ENCODE results near the gene STX10.

STX10 gene

DNA sequence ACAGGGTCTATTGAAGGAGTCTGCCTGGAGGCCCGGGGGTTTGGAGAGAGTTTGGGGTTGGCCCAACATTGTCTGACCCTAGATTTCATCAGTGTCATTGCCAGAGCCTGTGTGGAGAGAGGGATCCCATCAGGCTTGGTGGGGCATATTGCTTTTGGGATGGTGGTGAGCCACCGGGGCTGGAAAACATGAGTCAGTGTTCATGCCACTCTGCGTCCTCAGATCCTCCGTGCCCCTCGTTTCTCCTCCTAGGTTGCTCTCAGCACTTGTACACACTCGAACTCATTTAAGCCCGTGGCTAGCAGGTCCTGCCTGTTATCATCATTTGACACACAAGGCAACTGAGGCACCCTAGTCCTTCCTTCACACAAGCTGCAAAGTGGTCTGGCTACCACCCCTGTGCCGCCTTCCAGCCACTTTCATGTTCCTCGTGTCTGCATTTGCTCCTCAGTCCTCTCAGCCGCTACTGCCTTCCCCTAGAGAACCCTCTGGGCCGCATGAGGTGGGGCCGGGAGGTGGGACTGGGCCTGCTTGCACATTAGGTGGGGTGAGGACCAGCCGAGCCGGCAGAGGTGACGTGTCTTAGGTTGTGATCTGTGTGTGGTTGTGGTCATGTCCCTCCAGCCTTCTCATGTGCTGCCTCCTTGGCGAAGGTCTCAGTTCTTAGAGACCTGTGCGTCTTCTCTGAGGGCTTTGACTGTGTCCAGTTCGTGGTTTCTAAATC is 28.5 kb downstream of the STX10 start:
- in situ Hi-C loops (cut with MboI; ENCODE audit: low sequenced_read_pairs), result no loop called here

DNA sequence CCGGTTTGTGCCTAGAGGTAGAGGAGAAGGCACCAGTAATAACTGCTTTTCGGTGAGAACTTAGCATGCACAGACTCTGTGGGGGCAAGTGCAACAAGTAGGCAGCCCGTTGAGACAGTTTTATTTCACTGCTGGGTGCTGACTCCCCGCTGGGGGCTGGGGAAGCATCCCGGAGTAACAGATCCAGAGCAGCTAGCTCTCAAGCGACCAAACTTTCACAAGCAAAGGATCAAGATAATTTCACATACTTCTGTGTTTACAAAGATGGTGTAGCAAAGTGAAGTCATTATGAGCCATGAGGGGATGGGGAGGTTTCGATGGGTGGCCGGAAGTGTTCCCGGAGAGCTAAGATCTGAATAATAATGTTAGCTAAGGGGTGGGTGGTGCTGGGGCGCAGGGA is 29.4 kb downstream of the STX10 start:
- in situ Hi-C loops (cut with MboI; ENCODE audit: low sequenced_read_pairs), result no loop called here

- in situ Hi-C loops (cut with MboI; ENCODE audit: low sequenced_read_pairs), result no loop called here
Observed at GRCh38 chr19:13120031-13120430, 30.1 kb downstream of the STX10 start.

DNA sequence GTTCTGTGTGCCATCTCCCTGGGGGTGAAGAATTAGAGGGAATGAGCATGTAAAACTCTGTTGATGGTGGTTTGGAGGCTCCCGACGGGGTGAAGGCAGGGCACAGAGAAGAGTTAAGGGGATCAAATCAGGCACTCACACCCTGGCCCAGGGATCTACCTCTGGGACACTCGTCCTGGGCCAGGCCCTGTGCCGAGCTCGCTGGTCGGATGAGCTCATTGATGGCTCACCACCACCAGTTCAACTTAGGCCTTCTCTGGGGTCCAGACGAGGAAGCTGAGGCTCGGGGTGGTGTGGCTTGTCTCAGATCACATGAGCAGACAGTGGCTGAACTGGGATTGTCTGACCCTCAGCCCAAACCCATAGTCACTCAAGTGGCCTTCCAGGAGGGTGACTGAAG is 30.5 kb downstream of the STX10 start:
- in situ Hi-C loops (cut with MboI; ENCODE audit: low sequenced_read_pairs), result no loop called here

GRCh38 chr19:13118424-13119193 is 31.6 kb downstream of the STX10 start:
- in situ Hi-C loops (cut with MboI; ENCODE audit: low sequenced_read_pairs), result no loop called here

DNA sequence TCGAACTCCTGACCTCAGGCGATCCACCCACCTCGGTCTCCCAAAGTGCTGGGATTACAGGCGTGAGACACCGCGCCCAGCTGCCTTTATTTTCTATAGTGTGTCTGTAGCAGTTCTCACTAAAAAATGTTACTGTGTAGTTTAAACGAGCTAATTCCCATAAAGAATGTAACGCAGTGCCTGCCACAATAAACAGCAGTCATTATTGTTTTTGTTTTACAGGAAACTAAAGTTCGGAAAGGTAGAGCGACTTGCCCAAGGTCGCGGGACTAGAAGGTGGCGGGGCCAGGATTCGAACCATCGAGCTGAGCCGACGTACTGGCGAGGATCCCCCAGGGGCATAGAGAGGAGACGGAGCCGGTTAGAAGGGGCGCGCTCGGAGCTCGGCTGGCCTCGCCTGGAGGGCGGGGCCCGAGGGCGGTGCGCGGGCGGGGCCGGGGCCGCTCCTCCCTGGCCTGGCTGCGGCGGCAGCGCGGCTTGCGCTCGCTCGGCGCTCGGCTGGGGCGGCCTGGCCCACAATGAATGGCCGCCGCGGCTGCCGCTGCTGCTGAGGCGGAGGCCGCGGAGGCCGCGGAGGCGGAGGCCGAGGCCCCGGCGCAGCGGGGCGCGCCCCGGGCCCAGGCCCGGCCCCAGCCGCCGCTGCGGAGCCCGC is 32.3 kb downstream of the STX10 start, which contains the start of gene NACC1:
TSS of gene NACC1 (plus strand) at position 493 of the 652 bp plus-strand sequence. CDS start 16,944 bp downstream, outside the sequence.
- in situ Hi-C loops (cut with MboI; ENCODE audit: low sequenced_read_pairs), result no loop called here

GRCh38 chr19:13117176-13117771 is 32.9 kb downstream of the STX10 start:
- in situ Hi-C loops (cut with MboI; ENCODE audit: low sequenced_read_pairs), result no loop called here

- in situ Hi-C loops (cut with MboI; ENCODE audit: low sequenced_read_pairs), result no loop called here
Observed at GRCh38 chr19:13116282-13117175, 33.6 kb downstream of the STX10 start, which contains the start of gene TRMT1. TSS of gene TRMT1 (minus strand) at chr19:13116740. CDS start at chr19:13116399, 341 bp downstream.

DNA sequence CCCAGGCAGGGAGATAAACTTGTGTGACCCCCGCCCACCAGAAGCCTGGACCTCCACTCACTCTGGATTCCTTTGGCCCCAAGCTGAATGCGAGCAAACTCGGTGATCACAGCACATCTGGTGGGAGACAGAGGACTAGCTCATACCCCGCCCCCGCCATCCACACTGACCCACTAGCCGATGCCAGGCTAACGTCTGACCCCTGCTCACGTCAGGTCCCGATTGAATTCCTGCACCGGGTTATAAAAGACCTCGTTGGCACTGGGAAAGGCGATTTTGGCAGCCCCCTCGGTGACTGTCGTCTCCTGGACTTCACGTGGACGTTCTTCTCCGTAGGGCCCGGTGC is 34.3 kb downstream of the STX10 start:
- in situ Hi-C loops (cut with MboI; ENCODE audit: low sequenced_read_pairs), result no loop called here

DNA sequence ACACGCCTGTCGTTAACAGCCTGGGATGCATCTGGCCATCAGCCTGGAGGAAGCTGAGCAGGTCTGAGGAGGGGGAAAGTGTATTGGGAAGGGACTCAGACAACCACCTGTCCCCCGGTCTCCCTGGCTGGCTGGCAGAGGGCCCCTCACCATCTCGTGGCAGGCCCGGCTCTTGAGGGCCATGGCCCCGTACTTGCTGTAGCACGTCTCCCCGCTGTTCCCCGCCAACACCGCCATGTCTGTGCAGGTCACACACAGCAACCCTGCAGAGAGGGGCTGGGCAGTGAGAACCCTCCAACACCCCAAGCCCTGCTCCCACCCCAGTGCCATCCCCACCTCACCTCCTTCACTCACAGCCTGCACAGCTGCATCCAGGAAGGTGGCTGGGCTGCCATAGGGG is 37.6 kb downstream of the STX10 start:
- in situ Hi-C loops (cut with MboI; ENCODE audit: low sequenced_read_pairs), result no loop called here

DNA sequence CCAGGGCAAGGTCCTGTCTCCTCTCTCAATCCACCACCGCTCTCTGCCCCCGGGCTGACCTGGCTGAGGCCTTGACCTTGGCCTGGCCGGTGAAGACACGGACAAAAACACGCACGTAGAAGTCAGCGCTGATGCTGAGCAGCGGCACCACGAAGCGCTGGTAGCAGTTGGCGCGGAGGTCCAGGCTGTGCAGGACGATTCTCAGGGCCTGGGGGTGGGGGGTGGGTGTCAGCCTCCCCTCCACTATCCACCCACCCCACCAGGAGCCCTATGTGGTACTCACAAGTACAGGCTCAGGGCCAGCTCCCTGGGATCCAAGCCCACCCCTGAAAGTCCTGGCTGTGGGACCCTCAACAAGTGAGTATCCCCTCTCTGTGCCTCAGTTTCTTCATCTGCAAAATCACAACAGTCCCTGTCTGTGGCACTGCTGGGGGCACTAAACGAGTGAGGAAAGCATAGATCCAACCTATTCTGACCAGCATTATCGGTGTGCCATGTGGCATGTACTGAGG is 40.0 kb downstream of the STX10 start:
- in situ Hi-C loops (cut with MboI; ENCODE audit: low sequenced_read_pairs), result no loop called here

DNA sequence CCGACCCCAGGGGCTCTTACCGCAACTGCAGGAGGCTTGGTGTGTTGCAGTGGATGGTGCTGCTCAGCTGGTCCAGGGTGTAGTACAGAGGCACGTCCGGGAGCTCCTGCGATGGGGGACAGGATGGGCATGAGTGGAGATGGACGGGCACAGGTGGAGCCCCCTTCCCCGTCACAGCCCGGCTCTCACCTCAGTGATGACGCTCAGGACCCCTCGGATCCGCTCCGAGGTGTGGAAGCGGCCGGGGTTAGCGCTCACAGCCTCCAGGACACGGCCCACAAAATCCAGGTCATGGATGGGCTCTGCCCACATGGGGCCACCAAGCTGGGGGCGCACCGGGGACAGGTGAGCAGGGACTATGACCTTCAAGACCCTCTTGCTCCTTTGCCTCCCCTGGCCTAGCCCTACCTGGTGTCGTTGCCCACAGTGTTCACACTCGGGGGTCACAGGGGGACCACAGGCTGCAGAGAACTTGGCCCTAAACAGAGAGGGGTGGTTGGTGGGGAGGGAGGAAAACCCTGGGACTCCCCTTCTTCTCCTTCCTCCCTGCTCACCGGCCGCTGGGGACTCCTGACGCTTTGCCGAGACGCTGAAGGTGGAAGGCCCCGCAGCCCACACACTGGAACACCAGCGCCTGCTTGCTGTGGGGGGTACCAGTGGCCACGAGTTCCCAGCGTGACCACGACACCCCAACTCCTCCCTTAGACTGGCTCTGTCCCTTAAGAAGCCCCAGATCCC is 40.6 kb downstream of the STX10 start:
- in situ Hi-C loops (cut with MboI; ENCODE audit: low sequenced_read_pairs), result no loop called here

GRCh38 chr19:13104848-13105711 is 45.1 kb downstream of the STX10 start:
- in situ Hi-C loops (cut with MboI; ENCODE audit: low sequenced_read_pairs), result no loop called here

GRCh38 chr19:13104360-13104847 is 45.8 kb downstream of the STX10 start:
- in situ Hi-C loops (cut with MboI; ENCODE audit: low sequenced_read_pairs), result no loop called here

GRCh38 chr19:13103581-13104359 is 46.4 kb downstream of the STX10 start:
- in situ Hi-C loops (cut with MboI; ENCODE audit: low sequenced_read_pairs), result no loop called here

DNA sequence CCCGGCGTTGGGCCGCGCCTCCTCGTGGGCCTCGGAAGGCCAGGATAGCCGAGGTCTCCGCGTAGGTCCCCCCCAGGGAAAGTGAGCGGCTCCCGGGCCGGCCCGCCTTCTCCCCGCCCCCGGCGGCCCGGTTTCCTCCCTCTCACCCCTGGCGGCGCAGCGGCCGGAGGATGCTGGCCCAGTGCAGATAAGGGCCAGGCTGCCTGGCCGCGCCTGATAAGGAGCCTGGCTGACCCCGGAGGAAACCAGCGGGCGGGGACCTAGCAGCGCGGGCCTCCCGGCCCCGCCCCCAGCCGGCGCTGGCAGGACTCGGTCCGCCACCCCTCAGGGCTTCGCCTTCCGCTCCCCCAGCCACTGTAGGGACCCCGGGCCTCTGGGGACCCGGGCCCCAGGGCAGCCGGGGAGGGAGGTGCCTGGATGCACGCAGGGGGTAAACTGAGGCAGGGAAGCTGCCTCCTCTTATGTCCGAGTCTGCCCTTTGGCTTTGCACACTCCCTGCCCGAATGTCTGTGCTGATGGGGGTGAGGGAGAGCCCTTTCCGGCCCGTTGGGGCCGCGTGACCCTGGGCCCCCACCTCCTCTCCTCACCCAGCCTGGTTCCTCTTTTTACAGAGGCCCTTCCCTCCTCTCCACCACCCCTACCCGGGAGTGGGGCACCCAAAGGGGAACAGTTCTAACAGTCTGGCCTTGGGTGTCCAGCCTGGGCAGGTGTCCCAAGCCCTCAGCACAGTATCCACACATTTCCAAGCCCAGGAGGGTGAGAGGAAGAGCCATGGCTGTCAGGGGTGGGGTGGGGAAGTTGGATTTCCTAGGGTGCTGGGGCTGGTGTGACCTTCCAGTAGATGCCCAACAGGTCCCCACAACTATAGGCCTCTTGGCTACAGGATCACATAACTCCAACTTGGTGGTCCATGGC is 47.3 kb downstream of the STX10 start, which contains the start of gene LYL1:
TSS of gene LYL1 (minus strand) at position 193 of the 915 bp plus-strand sequence. CDS start 1,687 bp downstream, outside the sequence.
- in situ Hi-C loops (cut with MboI; ENCODE audit: low sequenced_read_pairs), result no loop called here

DNA sequence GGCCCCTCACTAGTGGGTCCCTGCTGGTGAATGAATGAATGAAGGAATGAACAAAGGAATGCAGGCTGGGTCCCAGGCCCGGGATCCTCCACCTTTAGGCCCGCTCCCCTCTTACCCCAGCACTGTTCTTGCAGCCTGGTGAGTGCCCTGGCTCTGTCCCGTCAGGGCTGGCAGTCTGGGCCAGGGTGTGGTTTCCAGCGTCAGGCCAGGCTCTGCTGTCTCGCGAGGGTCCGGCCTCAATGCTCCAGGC is 47.8 kb downstream of the STX10 start:
- in situ Hi-C loops (cut with MboI; ENCODE audit: low sequenced_read_pairs), result no loop called here
